K562 (cell line): ENCODE measurements around the gene ECSCR.
"Not testable (repeated sequence)": the region's sequence is repeated elsewhere in the genome, so short reads cannot be mapped to it uniquely, and the experiment has no call there.

ENCODE experiments used
- BRCA1 ChIP-seq, 2 experiments: fragments of 450-650 bp in 1 of 2; sonication (generic) in 1 of 2; formaldehyde crosslinking in 1 of 2; IDR thresholded peaks; 2 replicates each; pipeline versions ENCODE4 v1.5.0 to v1.6.1; 2017 to 2020; ENCODE audit warnings: mild to moderate bottlenecking in 1 of 2, missing genetic modification reagents in 1 of 2
- CHD2 ChIP-seq: IDR thresholded peaks from 2 replicates; pipeline ENCODE4 v1.6.1; 2011; ENCODE audit warnings: low read depth, low read length
- GTF2F1 ChIP-seq: IDR thresholded peaks from 2 replicates; pipeline ENCODE4 v1.6.1; 2011; ENCODE audit warnings: low read depth, low read length, improper control_type of control experiment
- PBX2 ChIP-seq, 2 experiments: IDR thresholded peaks in 1 of 2; conservative IDR thresholded peaks in 1 of 2; 2 replicates each; pipeline ENCODE4 v1.6.1; 2016; ENCODE audit warnings: low read depth in 2 of 2, mild to moderate bottlenecking in 1 of 2, missing compliant biosample characterization in 1 of 2, missing genetic modification characterization in 1 of 2, moderate library complexity in 1 of 2
- POLR2A ChIP-seq: fragments of 450-650 bp; conservative IDR thresholded peaks from 2 replicates; pipeline ENCODE4 v1.6.1; 2016
- REST ChIP-seq, 2 experiments: fragments of 450-650 bp; formaldehyde crosslinking in 1 of 2; IDR thresholded peaks; 2 replicates each; pipeline versions ENCODE4 v1.4.0 to v1.6.1; 2014 to 2020; ENCODE audit warnings: mild to moderate bottlenecking in 2 of 2, borderline replicate concordance in 1 of 2, low read depth in 1 of 2

GRCh38 chr5:139478657-139479423, 16.3 kb upstream of the ECSCR start:
- TF ChIP-seq PBX2 (CRISPR knock-in tag; IDR thresholded peaks at IDR 0.05; ENCODE audit: low read depth); PBX2 (tag; conservative IDR thresholded peaks at IDR 0.05; ENCODE audit: low read depth); CHD2; REST (IDR thresholded peaks at IDR 0.05; ENCODE audit: borderline replicate concordance); REST (CRISPR knock-in tag; IDR thresholded peaks at IDR 0.05; ENCODE audit: low read depth); POLR2A; GTF2F1; BRCA1 (IDR thresholded peaks at IDR 0.05); BRCA1 (CRISPR knock-in tag; IDR thresholded peaks at IDR 0.05): not testable (repeated sequence)
